ENCODE measurements around the gene TRMT44.

- no peak for TF ChIP-seq CTCF (IDR thresholded peaks at IDR 0.05)
- no peak for TF ChIP-seq POLR2A (IDR thresholded peaks at IDR 0.05)
Observed at GRCh38 chr4:8465615-8466611, 25.3 kb downstream of the TRMT44 start.

Measured in thyroid gland (tissue), 4 donors.